Measurements from ENCODE around the gene HOXA9. TPM values are rescaled to one million over a fixed set of nuclear protein-coding genes. Genes with fewer than 3 reads are reported as not detected.

Gene HOXA9
- total RNA-seq, 1 donor: 20.3 TPM

DNA sequence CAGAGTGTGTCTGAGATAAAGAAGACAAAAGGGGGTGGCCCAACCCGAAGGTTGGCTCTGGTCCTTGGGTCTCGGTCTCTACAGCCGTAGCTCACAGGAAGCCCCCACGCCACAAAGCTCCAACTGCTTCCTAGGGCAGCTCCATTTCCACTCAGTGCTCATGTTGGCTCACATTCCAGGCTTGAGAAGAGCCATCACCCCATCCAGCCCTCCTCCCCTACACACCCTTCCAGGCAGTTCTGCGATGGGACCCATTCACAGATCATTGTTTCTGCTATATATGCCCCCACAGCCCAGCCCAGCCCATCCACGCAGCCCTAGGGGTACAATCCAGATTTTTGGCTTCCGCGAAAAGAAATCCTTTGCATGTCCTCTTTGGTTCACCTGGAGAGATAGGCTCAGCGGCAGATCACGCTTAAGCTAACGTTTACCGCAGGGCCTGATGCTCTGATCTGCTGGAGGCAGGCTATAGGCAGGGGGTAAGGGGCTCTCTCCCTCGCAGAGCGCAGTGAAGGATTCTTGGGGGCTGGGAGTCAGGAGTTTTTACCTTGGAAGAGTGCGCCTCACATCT is 25.9 kb upstream of the HOXA9 start:
- DNase-seq (ENCODE audit: low read depth): peak; percentile 25
- H3K4me3 ChIP-seq (ENCODE audit: low read depth, low read length): peak overlapping the region; percentile 86
- TF ChIP-seq CTCF (IDR thresholded peaks at IDR 0.05; ENCODE audit: insufficient read depth, low read depth, low read length): no peak

- H3K4me3 ChIP-seq (ENCODE audit: low read depth, low read length): peak overlapping the region; percentile 67
- DNase-seq (ENCODE audit: low read depth): peak; percentile 71
- TF ChIP-seq CTCF (IDR thresholded peaks at IDR 0.05; ENCODE audit: insufficient read depth, low read depth, low read length): no peak
Observed at GRCh38 chr7:27189997-27190748, 24.8 kb upstream of the HOXA9 start.

DNA sequence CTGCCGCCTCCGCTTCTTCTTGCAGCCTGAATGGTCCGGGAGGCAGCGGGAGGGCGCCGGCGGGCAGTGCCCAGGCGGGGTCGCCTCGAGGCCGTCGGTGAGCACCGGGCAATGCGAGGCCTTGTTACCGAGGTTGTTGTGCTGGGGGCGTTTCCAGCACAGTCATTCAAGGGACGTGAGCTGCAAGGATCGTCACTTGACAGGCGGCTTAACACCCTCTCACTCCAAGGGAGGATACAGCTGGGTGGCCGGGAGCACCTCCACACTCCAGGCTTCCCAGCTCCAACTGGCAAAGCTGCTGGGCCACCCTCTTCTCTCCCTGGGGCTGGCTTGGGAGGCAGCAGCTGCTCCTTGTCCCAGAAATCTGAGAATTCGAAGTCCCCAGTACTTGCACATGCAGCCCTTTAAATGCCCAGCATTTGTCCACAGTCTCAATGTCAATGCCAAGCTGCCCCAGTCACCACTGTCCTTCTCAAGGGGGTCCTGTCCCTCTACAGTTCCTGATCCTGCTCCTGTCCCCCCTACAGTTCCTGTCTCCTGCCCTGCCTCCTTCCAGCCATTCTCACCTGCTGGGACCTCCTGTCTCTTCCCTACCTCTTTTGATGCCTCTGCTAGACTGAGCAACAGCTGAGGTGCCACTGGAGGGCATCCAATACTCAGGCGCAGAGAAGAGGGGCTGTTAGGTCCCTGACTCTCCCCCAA is 24.1 kb upstream of the HOXA9 start:
- peak; percentile 79 for DNase-seq (ENCODE audit: low read depth)
- TF ChIP-seq CTCF (IDR thresholded peaks at IDR 0.05; ENCODE audit: insufficient read depth, low read depth, low read length): no peak
- H3K4me3 ChIP-seq (ENCODE audit: low read depth, low read length): peak overlapping the region; percentile 67

- no peak for TF ChIP-seq CTCF (IDR thresholded peaks at IDR 0.05; ENCODE audit: insufficient read depth, low read depth, low read length)
- DNase-seq (ENCODE audit: low read depth): peak; percentile 75
- H3K4me3 ChIP-seq (ENCODE audit: low read depth, low read length): peak overlapping the region; percentile 67
Observed at GRCh38 chr7:27188386-27189294, 23.3 kb upstream of the HOXA9 start.

DNA sequence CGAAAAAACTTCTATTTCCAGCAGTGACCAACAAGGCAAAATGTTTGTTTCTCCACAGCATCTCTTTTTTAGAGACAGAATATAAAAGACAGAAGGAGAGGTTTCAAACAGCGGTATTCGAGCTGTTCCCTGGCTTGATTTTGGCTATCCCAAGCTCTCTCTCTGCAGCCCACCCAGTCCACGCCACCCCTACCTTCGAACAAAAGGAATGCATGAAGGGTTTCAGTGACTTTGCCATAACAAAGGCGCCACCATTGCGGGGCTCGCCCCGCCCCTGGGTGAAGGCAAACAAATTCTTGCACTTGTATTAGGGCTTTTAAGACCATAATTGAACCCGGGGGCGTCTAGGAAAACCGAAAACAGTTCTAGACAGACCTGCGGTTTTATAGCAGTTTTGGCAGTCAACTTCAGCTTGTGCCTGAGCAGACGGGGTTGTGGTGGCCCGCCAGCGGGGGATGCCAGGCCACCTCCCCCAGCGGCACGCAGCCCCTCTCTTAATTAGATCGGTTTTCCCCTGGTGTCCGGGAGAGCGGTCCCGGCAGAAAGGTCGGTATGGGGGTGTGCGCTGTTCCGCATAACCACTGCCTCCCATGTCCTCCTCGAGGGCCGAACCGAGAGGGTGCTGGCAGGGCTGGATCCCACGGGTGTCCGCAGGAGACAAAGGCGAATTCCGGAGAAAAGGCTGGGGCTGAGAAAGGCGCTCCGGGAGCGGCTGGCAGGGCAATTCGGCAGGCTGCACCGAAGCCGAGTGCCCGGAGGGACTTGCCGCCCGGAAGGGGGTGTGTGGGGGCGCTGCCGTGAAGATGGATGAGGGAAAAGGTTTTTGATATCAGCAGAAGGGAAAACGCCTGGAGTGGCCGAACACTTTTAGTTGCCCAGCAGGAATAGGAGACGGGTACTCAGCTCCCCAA is 22.4 kb upstream of the HOXA9 start:
- TF ChIP-seq CTCF (IDR thresholded peaks at IDR 0.05; ENCODE audit: insufficient read depth, low read depth, low read length): no peak
- H3K4me3 ChIP-seq (ENCODE audit: low read depth, low read length): peak overlapping the region; percentile 67
- peak; percentile 65 for DNase-seq (ENCODE audit: low read depth)
